Testis (tissue), 3 donors: Measurements from ENCODE around the gene FXN. TPM values are rescaled to one million over a fixed set of nuclear protein-coding genes. Genes with fewer than 3 reads are reported as not detected.
"Not testable (repeated sequence)": the region's sequence is repeated elsewhere in the genome, so short reads cannot be mapped to it uniquely, and the experiment has no call there.

Experiments
- DNase-seq: peaks from one replicate; pipeline ENCODE4 v3.0.0-alpha.2; 2019
- H3K27ac ChIP-seq, 2 donors: fragments of 200-600 bp; sonication (generic); one replicate each; pipeline ENCODE4 v1.5.1; 2019
- H3K27me3 ChIP-seq: fragments of 200-600 bp; sonication (generic); one replicate; pipeline ENCODE4 v1.5.1; 2019
- H3K36me3 ChIP-seq: fragments of 200-600 bp; sonication (generic); one replicate; pipeline ENCODE4 v1.5.1; 2017; ENCODE audit warnings: low read depth; ENCODE audit errors: missing control alignments
- H3K4me1 ChIP-seq: fragments of 200-600 bp; sonication (generic); one replicate; pipeline ENCODE4 v1.5.1; 2019
- H3K4me3 ChIP-seq, 2 donors: fragments of 200-600 bp; sonication (generic); one replicate each; pipeline ENCODE4 v1.5.1; 2017 to 2019
- H3K9me3 ChIP-seq: fragments of 200-600 bp; sonication (generic); one replicate; pipeline ENCODE4 v1.5.1; 2017
- POLR2A ChIP-seq: fragments of 450-650 bp; IDR thresholded peaks from one replicate; pipeline ENCODE4 v1.6.1; 2017; ENCODE audit warnings: antibody characterized with exemption, mild to moderate bottlenecking, moderate library complexity
- WGBS, 2 donors: methylation state at CpG; one replicate each; pipeline ENCODE4 v1.1.5; 2018; 5-methylcytosine and 5-hydroxymethylcytosine counted together
- intact Hi-C: fragments of 100-400 bp; cut with DNase I; formaldehyde crosslinking; loops from one replicate; pipeline ENCODE4 v1.15.1; 2023; ENCODE audit warnings: low total_unique reads
- polyA plus RNA-seq: library from polyadenylated mRNA; stranded (reverse); fragments of 350-450 nt; fragmentation: Illumina TruSeq; extraction: RNeasy Lipid Tissue Mini Kit (QIAGEN cat#74804); gene quantifications from one replicate; pipeline ENCODE4 v1.2.3, GENCODE V29; 2014; ENCODE audit warnings: low read depth, low replicate concordance; ENCODE audit not compliant: insufficient read depth
- total RNA-seq, 2 donors: library from RNA; depleted of rRNA; stranded (reverse); fragments of >200 nt; gene quantifications; one replicate each; pipeline ENCODE4 v1.2.3, GENCODE V29; 2016
- TF ChIP-seq, protein P1 (sequence below), 3 experiments: fragments of 450-650 bp in 2 of 3; fragments of 200-600 bp in 1 of 3; sonication (generic) in 1 of 3; IDR thresholded peaks; one replicate each; pipeline ENCODE4 v1.5.1; 2016 to 2019; ENCODE audit warnings: antibody characterized with exemption in 3 of 3, mild to moderate bottlenecking in 2 of 3, moderate library complexity in 1 of 3

Gene FXN
- total and polyA plus RNA-seq, 3 donors from 2014 or later: 14.5 to 29.4 (median 19.7) TPM

DNA sequence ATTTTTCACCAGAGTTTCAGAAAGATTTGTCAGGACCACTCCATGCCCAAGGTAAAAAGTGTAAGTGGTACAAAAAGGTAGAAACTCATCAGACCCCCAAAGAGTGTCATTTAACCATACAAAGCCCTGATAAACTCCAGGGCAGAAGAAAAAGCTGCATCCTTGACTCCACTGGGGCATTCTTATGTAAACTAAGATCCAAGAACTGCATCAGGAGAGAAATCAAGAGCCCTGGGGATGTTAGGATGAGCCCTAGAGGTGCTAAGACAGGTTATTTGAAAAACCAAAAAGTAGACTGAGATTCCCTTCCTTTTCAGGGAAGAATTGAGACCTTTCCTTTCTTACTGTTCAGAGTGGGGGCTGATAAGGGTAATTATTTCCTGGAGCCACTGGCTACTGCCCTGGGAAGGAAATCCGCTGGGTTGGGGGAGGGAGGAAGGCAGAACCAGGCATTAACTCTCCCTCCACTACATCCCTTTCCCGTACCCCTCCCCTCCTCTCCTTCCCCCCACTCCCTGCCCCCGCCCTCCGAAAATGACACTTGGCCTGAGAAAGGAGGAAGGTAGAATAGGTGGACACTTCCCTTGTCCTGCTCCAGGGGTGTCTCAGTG, 54.7 kb downstream of the FXN start:
- no peaks in the 10 kb centered on the region for H3K9me3 ChIP-seq
- DNase-seq: no peak
- no peaks in the 10 kb centered on the region for H3K36me3 ChIP-seq
- intact Hi-C loops: no loop called here
- H3K4me3 ChIP-seq: no peak overlapping the region
- H3K4me1 ChIP-seq: no peaks in the 10 kb centered on the region
- no peak overlapping the region for H3K27ac ChIP-seq
- no peak for TF ChIP-seq POLR2A
- TF ChIP-seq, protein P1, sequence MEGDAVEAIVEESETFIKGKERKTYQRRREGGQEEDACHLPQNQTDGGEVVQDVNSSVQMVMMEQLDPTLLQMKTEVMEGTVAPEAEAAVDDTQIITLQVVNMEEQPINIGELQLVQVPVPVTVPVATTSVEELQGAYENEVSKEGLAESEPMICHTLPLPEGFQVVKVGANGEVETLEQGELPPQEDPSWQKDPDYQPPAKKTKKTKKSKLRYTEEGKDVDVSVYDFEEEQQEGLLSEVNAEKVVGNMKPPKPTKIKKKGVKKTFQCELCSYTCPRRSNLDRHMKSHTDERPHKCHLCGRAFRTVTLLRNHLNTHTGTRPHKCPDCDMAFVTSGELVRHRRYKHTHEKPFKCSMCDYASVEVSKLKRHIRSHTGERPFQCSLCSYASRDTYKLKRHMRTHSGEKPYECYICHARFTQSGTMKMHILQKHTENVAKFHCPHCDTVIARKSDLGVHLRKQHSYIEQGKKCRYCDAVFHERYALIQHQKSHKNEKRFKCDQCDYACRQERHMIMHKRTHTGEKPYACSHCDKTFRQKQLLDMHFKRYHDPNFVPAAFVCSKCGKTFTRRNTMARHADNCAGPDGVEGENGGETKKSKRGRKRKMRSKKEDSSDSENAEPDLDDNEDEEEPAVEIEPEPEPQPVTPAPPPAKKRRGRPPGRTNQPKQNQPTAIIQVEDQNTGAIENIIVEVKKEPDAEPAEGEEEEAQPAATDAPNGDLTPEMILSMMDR (IDR thresholded peaks at IDR 0.05): no peak
- H3K27me3 ChIP-seq: no peaks in the 10 kb centered on the region
- WGBS, 2 donors: 67 to 80% methylated on average over 4 of the region's 4 CpGs

DNA sequence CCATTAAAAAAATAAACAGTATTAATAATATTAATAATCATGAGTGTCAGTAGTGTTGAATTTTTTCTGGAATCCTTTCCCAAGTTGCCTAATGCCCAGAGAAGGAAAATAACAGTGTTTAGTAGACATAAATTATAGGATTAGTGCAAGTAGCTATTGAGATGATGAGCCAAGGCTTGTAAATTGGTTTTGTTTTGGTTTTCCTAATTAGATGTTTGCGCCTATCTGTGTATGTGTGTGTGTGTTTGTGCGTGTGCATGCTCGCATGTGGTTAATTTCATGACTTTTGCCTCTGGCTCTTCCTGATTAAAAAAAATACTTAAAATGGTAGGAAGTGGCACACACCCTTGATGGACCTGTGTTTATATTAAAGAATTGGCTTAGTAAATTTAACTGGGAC, 55.4 kb downstream of the FXN start:
- DNase-seq: no peak
- 76 to 94% methylated on average over 3 of the region's 3 CpGs for WGBS, 2 donors
- Histone ChIP-seq H3K4me1 (no peaks in the 10 kb centered on the region), H3K27me3 (no peaks in the 10 kb centered on the region), H3K27ac (no peak overlapping the region), H3K36me3 (no peaks in the 10 kb centered on the region), H3K4me3 (no peak overlapping the region), H3K9me3 (no peaks in the 10 kb centered on the region)
- intact Hi-C loops: no loop called here
- TF ChIP-seq POLR2A: no peak
- TF ChIP-seq, protein P1 (IDR thresholded peaks at IDR 0.05): no peak

DNA sequence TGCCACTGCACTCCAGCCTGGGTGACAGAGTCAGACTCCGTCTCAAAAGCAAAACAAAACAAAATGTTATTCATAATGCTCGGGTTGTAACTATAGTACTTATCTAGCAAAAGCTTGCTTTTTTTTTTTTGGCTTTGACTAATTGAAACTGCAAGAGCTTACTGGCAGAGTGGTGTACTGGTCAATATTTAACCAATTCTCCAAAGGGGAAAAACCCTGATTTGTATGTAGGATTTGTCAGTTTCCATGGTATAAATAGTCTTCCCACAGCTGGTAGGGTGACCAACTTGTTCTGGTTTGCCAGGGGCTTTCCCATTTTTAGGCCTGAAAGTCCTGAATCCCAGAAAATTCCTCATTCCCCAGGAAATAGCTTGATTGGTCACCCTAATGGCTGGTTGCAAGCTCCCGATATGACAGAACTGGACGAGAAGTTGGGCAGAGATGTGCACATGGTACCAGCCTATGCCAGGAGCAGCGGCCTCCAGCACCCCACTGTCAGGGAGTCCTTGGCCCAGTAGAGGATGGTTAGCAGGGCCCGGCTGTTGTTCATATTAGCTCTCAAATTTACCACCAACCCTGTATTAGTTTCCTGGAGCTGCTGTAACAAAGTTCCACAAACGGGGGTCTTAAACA, 58.0 kb downstream of the FXN start:
- Histone ChIP-seq H3K27me3 (no peaks in the 10 kb centered on the region), H3K4me1 (no peaks in the 10 kb centered on the region), H3K27ac (no peak overlapping the region), H3K4me3 (no peak overlapping the region), H3K36me3 (no peaks in the 10 kb centered on the region), H3K9me3 (no peaks in the 10 kb centered on the region)
- no peak for DNase-seq
- WGBS, 2 donors: 87 to 94% methylated on average over 7 of the region's 7 CpGs
- intact Hi-C loops: no loop called here
- TF ChIP-seq, protein P1 (IDR thresholded peaks at IDR 0.05): no peak
- TF ChIP-seq POLR2A: no peak

DNA sequence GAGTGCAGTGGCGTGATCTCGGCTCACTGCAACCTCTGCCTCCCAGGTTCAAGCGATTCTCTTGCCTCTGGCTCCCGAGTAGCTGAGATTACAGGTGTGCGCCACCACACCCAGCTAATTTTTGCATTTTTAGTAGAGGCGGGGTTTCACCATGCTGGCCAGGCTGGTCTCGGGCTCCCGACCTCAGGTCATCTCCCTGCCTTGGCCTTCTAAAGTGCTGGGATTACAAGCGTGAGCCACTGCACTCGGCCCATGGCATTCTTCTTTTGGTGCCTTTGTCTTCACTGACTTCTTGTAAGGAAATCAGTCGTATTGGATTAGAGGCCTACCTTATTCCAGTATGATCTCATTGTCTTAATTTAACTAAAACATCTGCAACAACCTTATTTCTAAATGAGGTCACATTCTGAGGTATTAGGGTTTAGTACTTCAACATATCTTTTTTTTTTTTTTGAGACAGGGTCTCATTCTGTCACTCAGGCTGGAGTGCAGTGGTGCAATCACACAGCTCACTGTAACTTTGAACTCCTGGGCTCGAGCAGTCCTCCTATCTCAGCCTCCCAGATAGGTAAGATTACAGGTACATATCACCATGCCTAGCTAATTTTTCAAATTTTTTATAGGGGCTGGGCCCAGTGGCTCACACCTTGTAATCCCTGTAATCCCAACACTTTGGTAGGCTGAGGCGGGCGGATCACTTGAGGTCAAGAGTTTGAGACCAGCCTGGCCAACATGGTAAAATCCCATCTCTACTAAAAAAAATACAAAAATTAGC, 59.0 kb downstream of the FXN start:
- H3K4me1 ChIP-seq, H3K36me3 ChIP-seq, H3K27ac ChIP-seq, H3K27me3 ChIP-seq, H3K9me3 ChIP-seq, DNase-seq, intact Hi-C loops, H3K4me3 ChIP-seq: not testable (repeated sequence)
- 97 to 98% methylated on average over 14 of the region's 14 CpGs for WGBS, 2 donors

DNA sequence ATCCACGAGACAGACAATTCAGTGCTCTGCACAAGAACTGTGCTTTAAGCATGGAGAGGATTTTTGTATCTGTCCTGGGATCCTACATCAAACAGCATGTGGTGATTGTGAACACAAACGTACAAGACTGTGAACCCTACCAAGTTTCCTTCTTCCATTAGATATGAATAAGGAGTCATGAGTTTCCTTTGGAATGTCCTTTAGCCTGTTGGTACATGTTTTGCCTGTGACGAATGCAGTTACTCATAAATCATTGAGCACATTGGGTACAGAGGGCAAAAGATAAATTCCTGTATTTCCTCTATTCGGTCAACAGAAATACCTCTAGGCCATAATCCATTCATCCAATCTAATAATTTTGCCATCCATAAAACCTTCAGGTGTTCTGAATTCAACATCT, 61.5 kb downstream of the FXN start:
- no peaks in the 10 kb centered on the region for H3K9me3 ChIP-seq
- H3K4me3 ChIP-seq: no peak overlapping the region
- DNase-seq: no peak
- 78 to 81% methylated on average over 4 of the region's 4 CpGs for WGBS, 2 donors
- no peak overlapping the region for H3K27ac ChIP-seq
- no peaks in the 10 kb centered on the region for H3K4me1 ChIP-seq
- TF ChIP-seq, protein P1 (IDR thresholded peaks at IDR 0.05): no peak
- no peak for TF ChIP-seq POLR2A
- H3K36me3 ChIP-seq: no peaks in the 10 kb centered on the region
- H3K27me3 ChIP-seq: no peaks in the 10 kb centered on the region
- intact Hi-C loops: no loop called here
